Endothelial cell of umbilical vein (primary cell): ENCODE measurements around the gene RBM17.

Experiments
- POLR2AphosphoS5 ChIP-seq: IDR thresholded peaks from 2 replicates; pipeline ENCODE4 v1.6.1; 2012; ENCODE audit warnings: low read depth, mild to moderate bottlenecking, control low read depth, low read length, moderate library complexity; ENCODE audit not compliant: insufficient read depth
- TF ChIP-seq, protein P1 (sequence below), 2 donors: IDR thresholded peaks; 1 replicate in 1 of 2; 2 replicates in 1 of 2; pipeline ENCODE4 v1.5.1; 2011; ENCODE audit warnings: low read length in 2 of 2, mild to moderate bottlenecking in 2 of 2, moderate library complexity in 2 of 2, control low read depth in 1 of 2, inconsistent platforms in 1 of 2, low read depth in 1 of 2; ENCODE audit not compliant: insufficient read depth in 1 of 2; ENCODE audit errors: extremely low read depth in 1 of 2

DNA sequence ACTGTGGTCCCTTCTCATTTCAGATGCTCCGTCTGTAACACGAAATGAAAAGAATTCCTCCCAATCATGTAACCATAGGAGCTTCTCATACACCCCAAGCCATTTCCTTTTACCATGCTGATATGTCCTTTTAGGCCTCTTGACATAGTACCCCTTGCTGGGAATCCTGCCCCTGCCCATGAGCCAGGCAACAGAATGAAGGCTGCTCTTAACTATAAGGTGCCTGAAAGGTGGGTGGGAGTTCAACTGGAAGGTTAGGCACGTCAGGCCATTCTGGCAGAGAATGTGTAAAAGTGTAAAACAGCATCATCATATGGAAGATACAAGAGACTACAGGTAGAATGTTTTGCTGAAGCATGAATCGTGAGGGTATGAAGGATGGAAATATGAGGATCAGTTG, 49.1 kb upstream of the RBM17 start:
- TF ChIP-seq, protein P1, sequence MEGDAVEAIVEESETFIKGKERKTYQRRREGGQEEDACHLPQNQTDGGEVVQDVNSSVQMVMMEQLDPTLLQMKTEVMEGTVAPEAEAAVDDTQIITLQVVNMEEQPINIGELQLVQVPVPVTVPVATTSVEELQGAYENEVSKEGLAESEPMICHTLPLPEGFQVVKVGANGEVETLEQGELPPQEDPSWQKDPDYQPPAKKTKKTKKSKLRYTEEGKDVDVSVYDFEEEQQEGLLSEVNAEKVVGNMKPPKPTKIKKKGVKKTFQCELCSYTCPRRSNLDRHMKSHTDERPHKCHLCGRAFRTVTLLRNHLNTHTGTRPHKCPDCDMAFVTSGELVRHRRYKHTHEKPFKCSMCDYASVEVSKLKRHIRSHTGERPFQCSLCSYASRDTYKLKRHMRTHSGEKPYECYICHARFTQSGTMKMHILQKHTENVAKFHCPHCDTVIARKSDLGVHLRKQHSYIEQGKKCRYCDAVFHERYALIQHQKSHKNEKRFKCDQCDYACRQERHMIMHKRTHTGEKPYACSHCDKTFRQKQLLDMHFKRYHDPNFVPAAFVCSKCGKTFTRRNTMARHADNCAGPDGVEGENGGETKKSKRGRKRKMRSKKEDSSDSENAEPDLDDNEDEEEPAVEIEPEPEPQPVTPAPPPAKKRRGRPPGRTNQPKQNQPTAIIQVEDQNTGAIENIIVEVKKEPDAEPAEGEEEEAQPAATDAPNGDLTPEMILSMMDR (IDR thresholded peaks at IDR 0.05; ENCODE audit: extremely low read depth in 1 of 2, insufficient read depth in 1 of 2, low read depth in 1 of 2, low read length in 2 of 2): no peak
- no peak for TF ChIP-seq POLR2AphosphoS5
